Spinal cord (tissue), 10 donors: ENCODE results near the gene SLC44A4. TPM values are rescaled to one million over a fixed set of nuclear protein-coding genes. Genes with fewer than 3 reads are reported as not detected.

Experiments
- DNase-seq, 6 donors: peaks; one replicate each; pipeline versions ENCODE4 v3.0.0 to v3.0.0-alpha.2; 2013 to 2015; ENCODE audit warnings: low spot score in 6 of 6, low read depth in 4 of 6
- H3K27ac ChIP-seq: one replicate; pipeline ENCODE4 v1.5.1; 2013; ENCODE audit warnings: low read depth, low read length, control low read depth
- H3K27me3 ChIP-seq: one replicate; pipeline ENCODE4 v1.6.1; 2013; ENCODE audit warnings: low read length; ENCODE audit not compliant: control insufficient read depth, insufficient read depth
- H3K36me3 ChIP-seq: one replicate; pipeline ENCODE4 v1.6.1; 2013; ENCODE audit warnings: low read length; ENCODE audit not compliant: control insufficient read depth, insufficient read depth
- H3K4me1 ChIP-seq: one replicate; pipeline ENCODE4 v1.6.1; 2013; ENCODE audit warnings: low read length; ENCODE audit not compliant: control insufficient read depth, insufficient read depth
- H3K4me3 ChIP-seq: one replicate; pipeline ENCODE4 v1.5.1; 2013; ENCODE audit warnings: low read depth, low read length, control low read depth
- H3K9me3 ChIP-seq: one replicate; pipeline ENCODE4 v1.6.1; 2013; ENCODE audit warnings: low read length; ENCODE audit not compliant: control insufficient read depth, insufficient read depth
- WGBS: methylation state at CpG from one replicate; pipeline ENCODE4 v1.1.5; 2013; ENCODE audit warnings: missing lambda C conversion rate; ENCODE audit not compliant: insufficient coverage; 5-methylcytosine and 5-hydroxymethylcytosine counted together
- long read RNA-seq, 4 donors: transcript quantifications; one replicate each; lab custom pipeline, GENCODE V29; 2026
- polyA plus RNA-seq, 2 donors: library from polyadenylated mRNA; unstranded; fragments of 120-200 nt; gene quantifications; one replicate each; pipeline ENCODE4 v1.2.1, GENCODE V29; 2013; ENCODE audit not compliant: insufficient read length in 2 of 2
- total RNA-seq, 2 donors: library from RNA; depleted of rRNA in 1 of 2; stranded (reverse); fragments of 120-200 nt in 1 of 2; fragments of >200 nt in 1 of 2; gene quantifications; one replicate each; pipeline versions ENCODE4 v1.2.3 to v1.2.4, GENCODE V29; 2013 to 2014
- donor health status: healthy.

Gene SLC44A4
- total RNA-seq, result under 1 TPM; 0.20 to 0.55 TPM
- polyA plus RNA-seq, result 1 to 10 TPM in 1 of 2 donors, under 1 TPM in 1; 1.00 to 1.1 TPM
- long read RNA-seq, donor 1, result 0 reads
- long read RNA-seq, donor 2, result 0 reads
- long read RNA-seq, donor 3, result 0 reads
- long read RNA-seq, donor 4, partial matches to known transcripts, result 0 of 1 reads
- long read RNA-seq, donor 4, other reads (novel, unspliced or antisense), result 0 of 1 reads

DNA sequence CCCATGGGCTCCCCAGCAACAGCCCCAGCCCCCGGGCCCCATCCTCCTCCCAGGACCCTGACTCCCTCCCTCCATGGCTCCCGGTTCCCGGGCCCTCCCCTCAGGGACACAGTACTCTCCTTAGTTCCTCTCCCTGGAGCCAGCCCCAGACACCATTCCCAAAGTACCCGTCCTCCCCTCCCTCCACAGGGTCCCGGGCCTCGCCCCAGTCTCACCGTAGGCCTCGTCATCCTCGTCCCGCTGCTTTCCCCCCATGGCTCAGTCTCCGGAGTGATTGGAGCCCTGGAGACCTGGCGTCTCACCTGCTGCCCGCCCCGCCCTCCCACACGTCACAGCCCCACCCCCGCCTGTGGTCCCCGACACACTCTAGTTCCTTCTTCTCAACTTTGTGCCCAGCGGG lies at the start of gene SLC44A4:
SLC44A4 (minus strand) TSS at position 272 of the 400 bp plus-strand sequence; CDS start at position 255, 17 bp downstream.
- H3K27ac ChIP-seq, result no peak within 1 kb of the TSS
- DNase-seq, result no peak
- WGBS, result 24% methylated on average over 12 of the region's 18 CpGs
- no peaks in the 10 kb centered on the region for H3K27me3 ChIP-seq
- H3K9me3 ChIP-seq, result no peaks in the 10 kb centered on the region
- H3K36me3 ChIP-seq, result peaks cover 49% of the 10 kb centered on the region
- no peaks in the 10 kb centered on the region for H3K4me1 ChIP-seq
- H3K4me3 ChIP-seq, result no peak within 1 kb of the TSS

- H3K9me3 ChIP-seq, result no peaks in the 10 kb centered on the region
- H3K4me1 ChIP-seq, result no peaks in the 10 kb centered on the region
- no peak for DNase-seq
- no peak overlapping the region for H3K27ac ChIP-seq
- H3K27me3 ChIP-seq, result no peaks in the 10 kb centered on the region
- WGBS, result 83% methylated on average over 9 of the region's 9 CpGs
- no peaks in the 10 kb centered on the region for H3K36me3 ChIP-seq
- H3K4me3 ChIP-seq, result no peak overlapping the region
These were observed 49.8 kb upstream of the SLC44A4 start for GRCh38 chr6:31928672-31928939.

DNA sequence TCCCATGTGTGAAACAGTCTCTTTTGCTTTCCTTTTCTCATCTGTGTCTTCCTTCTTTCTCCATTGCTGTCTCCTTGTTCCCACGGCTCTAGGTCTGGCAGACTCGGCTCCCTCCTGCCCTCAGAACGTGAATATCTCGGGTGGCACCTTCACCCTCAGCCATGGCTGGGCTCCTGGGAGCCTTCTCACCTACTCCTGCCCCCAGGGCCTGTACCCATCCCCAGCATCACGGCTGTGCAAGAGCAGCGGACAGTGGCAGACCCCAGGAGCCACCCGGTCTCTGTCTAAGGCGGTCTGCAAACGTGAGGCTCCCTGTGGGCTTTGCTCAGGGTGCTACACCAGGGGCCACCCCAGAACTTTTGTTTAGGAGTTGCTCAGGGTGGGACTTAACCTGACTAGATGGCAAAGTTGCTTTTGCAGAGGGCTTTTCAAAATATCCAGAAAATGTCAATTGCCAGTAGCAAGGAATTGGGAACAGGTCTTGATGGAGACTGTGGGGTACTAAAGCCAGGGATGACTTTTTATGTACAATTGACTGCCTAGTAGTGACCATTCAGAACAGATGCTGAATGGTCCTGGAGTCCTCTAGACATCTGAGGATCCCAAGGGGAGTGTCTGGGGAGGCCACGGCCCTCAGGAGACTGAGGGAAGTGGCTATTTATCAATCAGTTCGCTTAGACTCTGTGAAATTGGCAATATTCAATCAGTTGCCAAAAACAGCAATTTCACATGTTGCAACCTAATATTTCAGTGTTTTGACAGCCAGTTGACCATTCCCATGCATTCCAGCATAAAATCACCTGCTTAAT lies 49.3 kb upstream of the SLC44A4 start:
- Histone ChIP-seq H3K4me1 (no peaks in the 10 kb centered on the region), H3K27me3 (no peaks in the 10 kb centered on the region), H3K36me3 (no peaks in the 10 kb centered on the region), H3K4me3 (no peak overlapping the region), H3K27ac (no peak overlapping the region), H3K9me3 (no peaks in the 10 kb centered on the region)
- DNase-seq, result no peak
- 71% methylated on average over 10 of the region's 11 CpGs for WGBS

DNA sequence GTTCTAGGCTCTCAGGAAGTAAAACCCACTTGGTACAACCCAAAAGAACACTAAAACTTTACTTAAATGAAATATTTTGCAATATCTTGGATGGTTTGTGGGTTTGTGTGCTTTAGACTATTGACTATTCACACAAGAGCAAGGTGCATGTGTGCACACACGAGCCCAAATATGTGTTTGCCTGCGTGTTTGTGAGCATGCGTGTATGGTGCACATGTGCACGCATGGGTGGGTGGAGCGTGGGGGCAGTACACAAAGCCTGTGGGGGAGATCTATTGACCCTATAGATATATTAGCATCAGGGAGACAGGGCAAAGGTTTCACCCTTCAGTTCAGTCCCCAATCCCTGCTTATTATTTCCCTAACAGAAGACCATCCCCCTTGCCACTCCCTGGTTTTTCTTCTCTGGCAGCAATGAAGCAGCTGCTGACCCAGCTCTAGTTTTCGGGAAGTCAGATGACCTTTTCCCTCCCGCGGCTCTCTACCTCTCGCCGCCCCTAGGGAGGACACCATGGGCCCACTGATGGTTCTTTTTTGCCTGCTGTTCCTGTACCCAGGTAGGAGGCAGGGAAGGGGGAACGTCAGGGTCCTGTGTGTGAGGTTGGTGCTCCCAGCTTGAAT lies 48.6 kb upstream of the SLC44A4 start, which contains the start of gene C2:
C2 (plus strand) TSS at position 476 of the 621 bp plus-strand sequence; CDS start at position 512, 36 bp downstream.
- Histone ChIP-seq H3K27ac (no peak within 1 kb of the TSS), H3K4me3 (no peak within 1 kb of the TSS), H3K27me3 (no peaks in the 10 kb centered on the region), H3K4me1 (no peaks in the 10 kb centered on the region), H3K9me3 (no peaks in the 10 kb centered on the region), H3K36me3 (no peaks in the 10 kb centered on the region)
- WGBS, result 53% methylated on average over 3 of the region's 11 CpGs
- no peak for DNase-seq

GRCh38 chr6:31922942-31923341 lies 44.1 kb upstream of the SLC44A4 start:
- no peak for DNase-seq
- H3K9me3 ChIP-seq, result no peaks in the 10 kb centered on the region
- no peaks in the 10 kb centered on the region for H3K36me3 ChIP-seq
- 17% methylated on average over 4 of the region's 5 CpGs for WGBS
- no peak overlapping the region for H3K27ac ChIP-seq
- H3K27me3 ChIP-seq, result no peaks in the 10 kb centered on the region
- H3K4me3 ChIP-seq, result no peak overlapping the region
- H3K4me1 ChIP-seq, result no peaks in the 10 kb centered on the region

- 83% methylated on average over 1 of the region's 2 CpGs for WGBS
These were observed 42.0 kb upstream of the SLC44A4 start for GRCh38 chr6:31920811-31921210.

DNA sequence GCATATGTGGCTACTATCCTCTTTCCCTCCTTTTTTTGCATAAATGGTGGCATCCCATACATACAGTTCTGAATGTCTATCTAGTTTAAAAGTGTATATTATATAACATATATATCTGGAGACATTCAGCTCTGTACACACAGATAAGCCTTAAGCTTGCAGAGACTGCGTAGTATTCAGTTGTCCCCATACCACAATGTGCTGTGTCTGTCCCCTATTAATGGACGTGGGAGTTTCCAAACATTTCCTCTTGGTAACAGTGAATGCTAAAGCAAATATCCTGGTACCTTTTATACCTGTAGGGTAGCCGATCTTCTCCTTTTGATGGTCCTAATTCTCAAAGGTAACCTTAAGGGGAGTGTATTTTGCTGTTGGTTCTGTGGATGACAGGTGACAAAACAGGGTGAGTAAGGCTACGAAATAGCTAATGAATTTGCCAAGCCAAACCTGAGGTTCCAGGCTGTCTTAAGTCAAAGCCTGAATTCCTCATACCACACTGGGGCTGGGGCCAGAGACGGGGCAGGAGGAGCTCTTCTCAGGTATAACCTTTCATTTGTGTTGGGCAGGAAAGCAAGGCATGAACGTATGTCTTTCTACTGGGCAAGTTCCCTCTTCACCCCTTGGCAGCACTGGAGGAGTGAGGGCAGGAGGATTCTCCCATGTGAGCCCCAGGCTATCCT lies 41.0 kb upstream of the SLC44A4 start:
- no peaks in the 10 kb centered on the region for H3K4me1 ChIP-seq
- H3K4me3 ChIP-seq, result no peak overlapping the region
- no peak overlapping the region for H3K27ac ChIP-seq
- no peaks in the 10 kb centered on the region for H3K27me3 ChIP-seq
- no peaks in the 10 kb centered on the region for H3K36me3 ChIP-seq
- no peak for DNase-seq
- H3K9me3 ChIP-seq, result no peaks in the 10 kb centered on the region
- no CpG with 5 or more reads among the region's 6 CpGs for WGBS

More at GRCh38 chr6:31920811-31921210, 42.0 kb upstream of the SLC44A4 start:
- Histone ChIP-seq H3K27ac (no peak overlapping the region), H3K4me1 (no peaks in the 10 kb centered on the region), H3K4me3 (no peak overlapping the region), H3K9me3 (no peaks in the 10 kb centered on the region), H3K27me3 (no peaks in the 10 kb centered on the region), H3K36me3 (no peaks in the 10 kb centered on the region)
- DNase-seq, result no peak

GRCh38 chr6:31918069-31918720 lies 39.4 kb upstream of the SLC44A4 start:
- 91% methylated on average over 4 of the region's 8 CpGs for WGBS
- Histone ChIP-seq H3K27ac (no peak overlapping the region), H3K9me3 (no peaks in the 10 kb centered on the region), H3K4me1 (no peaks in the 10 kb centered on the region), H3K27me3 (no peaks in the 10 kb centered on the region), H3K36me3 (no peaks in the 10 kb centered on the region), H3K4me3 (no peak overlapping the region)
- no peak for DNase-seq

GRCh38 chr6:31915756-31916155 lies 37.0 kb upstream of the SLC44A4 start:
- 78% methylated on average over 5 of the region's 6 CpGs for WGBS

More at GRCh38 chr6:31915756-31916155, 37.0 kb upstream of the SLC44A4 start:
- no peaks in the 10 kb centered on the region for H3K36me3 ChIP-seq
- DNase-seq, result no peak
- H3K4me1 ChIP-seq, result no peaks in the 10 kb centered on the region
- H3K9me3 ChIP-seq, result no peaks in the 10 kb centered on the region
- no peaks in the 10 kb centered on the region for H3K27me3 ChIP-seq
- H3K27ac ChIP-seq, result no peak overlapping the region
- no peak overlapping the region for H3K4me3 ChIP-seq
